Stimulated activated CD4-positive, alpha-beta T cell treated with anti-CD3 and anti-CD28 coated beads, Interleukin-1b, Interleukin-23, amount 100 ng/mL, for 48 hours (primary cell): Measurements from ENCODE around the gene SLC2A8.

Source experiments
- DNase-seq: peaks from one replicate; pipeline ENCODE4 v3.0.0-alpha.2; 2020

Gene SLC2A8

DNA sequence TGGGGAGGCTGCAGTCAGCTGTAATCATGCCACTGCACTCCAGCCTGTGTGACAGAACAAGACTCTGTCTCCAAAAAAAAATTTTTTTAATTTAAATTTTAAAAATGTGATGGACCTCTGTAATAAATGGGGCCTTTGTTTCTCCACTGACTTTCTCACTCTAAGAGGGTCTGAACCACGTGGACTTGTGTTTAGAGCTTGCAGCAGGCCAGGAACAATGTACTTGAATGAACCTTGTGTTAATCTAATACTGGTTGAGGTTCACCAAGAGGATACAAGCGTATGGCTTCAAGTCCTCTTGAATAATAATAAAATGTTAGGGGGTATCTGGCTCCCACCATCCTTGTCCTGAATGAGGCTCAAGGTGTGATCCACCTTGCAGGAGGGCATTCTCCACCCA lies 14.4 kb upstream of the SLC2A8 start:
- no peak for DNase-seq

DNA sequence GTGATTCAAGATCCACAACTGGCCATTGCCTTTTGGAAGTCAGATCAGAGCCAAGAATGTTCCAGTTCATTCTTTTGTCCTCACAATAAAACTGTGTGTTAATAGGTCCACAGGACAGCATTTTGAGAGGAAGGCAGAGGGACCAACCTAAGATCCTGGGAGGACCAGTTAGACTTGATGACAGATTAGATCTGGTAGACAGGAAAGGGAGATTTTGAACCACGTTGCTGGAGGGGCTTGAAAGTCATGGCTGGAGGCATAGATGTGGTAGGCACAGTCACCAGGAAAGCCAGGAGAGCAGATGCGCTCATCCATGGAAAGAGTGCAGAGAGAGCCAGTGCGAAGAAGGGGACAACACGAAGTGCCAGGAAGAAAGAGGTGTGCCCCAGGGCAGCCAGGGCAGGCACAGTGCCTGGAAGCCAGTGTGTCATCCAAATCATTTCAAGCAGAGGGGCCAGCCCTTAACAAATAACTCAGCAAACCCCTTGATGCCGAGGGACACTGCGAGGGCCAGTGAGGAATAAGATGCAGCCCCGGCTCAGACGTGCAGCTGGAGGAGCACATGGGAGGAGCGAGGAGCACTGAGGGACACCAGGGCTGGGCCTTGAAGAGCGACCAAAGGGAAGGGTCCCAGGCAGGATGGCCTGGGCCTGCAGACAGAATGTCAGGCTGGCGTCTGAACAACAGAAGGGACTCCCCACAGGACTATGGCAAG lies 12.8 kb upstream of the SLC2A8 start:
- DNase-seq: no peak

DNA sequence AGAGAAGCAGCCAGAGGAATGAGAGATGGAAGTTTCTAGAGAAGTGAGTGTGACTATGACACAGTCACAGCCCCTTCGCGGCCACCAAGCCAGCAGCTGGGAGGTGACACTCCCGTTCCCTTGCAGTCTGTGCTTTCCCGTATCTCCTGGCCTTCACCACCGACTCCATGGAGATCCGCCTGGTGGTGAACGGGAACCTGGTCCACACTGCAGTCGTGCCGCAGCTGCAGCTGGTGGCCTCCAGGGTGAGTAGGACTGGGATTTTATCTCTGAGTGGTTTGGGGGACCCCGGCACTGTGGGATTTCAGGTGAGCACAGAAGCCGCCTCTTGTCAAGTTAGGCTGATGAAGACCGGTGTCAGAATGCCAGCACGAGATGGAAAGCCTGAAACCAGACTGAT lies 12.1 kb upstream of the SLC2A8 start:
- no peak for DNase-seq

DNA sequence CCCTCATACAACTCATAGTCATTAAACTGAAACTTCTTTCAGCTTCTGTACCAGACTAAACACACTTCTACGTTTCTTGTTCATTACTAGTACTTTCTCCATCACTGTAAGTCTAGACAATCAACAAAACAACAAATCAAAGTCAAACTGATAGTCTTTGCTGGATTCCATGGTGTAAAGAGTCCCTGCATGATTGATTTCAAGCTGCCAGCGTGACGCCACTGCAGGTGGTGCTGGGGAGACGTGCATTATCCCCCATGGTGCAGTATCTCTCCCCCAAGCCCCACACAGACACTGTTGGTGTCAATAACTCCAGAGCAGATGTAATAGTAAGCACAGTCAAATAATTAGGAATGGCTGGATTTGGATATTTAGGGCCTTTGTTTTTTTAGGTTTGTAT lies 10.7 kb upstream of the SLC2A8 start:
- DNase-seq: no peak

DNA sequence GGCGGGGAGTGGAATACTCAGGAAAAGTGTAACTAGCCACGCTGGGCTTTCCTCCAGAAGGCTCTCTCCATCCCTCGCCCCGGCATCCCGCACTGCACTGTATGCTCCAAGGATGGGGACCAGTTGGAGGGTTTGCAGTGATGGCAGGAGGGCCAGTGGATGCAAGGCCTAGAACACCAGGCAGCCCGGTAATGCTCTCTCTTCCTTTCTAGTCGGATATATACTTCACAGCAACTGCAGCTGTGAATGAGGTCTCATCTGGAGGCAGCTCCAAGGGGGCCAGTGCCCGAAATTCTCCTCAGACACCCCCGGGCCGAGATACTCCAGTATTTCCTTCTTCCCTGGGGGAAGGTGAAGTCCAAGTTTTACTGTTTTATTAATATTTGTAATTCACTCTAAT lies 10.0 kb upstream of the SLC2A8 start:
- DNase-seq: no peak

DNA sequence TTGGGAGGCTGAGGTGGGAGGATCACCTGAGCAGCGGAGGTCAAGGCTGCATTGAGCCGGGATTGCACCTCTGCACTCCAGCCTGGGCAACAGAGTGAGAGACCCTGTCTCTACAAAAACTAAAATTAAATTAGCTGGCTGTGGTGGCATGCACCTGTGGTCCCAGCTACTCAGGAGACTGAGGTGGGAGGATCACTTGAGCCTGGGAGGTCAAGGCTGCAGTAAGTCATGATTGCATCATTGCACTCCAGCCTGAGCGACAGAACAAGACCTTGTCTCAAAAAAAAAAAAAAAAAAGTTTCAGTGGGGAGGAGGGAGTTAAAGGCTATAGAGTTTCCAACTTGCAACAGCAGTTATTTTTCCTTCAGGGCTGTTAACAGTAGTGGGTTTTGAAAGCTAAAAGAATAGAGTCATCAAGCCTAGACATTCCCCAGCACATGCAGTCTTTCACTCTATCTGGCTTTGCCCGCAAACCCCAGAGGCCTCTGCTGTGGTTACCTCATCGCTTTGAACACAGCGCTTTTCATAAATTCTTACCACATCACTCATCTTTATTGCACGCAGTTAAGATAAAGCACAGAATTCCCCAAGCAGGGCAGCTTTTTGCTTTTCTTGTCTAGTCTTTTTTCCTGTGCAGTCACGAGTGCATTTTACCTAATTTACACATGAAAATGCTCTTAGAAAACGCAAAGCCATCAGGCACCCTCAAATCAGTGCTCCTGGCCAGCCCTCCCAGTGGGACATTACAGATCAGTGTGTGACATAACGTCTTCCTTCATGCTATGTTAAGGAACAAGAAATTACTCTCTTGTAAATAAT lies 8.7 kb upstream of the SLC2A8 start:
- peak; percentile 86 for DNase-seq

DNA sequence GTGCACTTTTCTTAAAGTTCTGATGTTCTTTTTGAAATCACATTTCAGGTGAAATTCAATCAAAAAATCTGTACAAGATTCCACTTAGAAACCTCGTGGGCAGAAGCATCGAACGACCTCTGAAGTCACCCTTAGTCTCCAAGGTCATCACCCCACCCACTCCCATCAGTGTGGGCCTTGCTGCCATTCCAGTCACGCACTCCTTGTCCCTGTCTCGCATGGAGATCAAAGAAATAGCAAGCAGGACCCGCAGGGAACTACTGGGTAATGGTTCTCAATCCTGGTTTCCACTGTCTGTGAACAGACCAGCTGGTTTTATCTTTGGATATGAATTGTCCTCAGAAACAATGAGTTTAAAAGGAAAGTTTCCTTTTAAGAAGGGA lies 8.1 kb upstream of the SLC2A8 start:
- no peak for DNase-seq

DNA sequence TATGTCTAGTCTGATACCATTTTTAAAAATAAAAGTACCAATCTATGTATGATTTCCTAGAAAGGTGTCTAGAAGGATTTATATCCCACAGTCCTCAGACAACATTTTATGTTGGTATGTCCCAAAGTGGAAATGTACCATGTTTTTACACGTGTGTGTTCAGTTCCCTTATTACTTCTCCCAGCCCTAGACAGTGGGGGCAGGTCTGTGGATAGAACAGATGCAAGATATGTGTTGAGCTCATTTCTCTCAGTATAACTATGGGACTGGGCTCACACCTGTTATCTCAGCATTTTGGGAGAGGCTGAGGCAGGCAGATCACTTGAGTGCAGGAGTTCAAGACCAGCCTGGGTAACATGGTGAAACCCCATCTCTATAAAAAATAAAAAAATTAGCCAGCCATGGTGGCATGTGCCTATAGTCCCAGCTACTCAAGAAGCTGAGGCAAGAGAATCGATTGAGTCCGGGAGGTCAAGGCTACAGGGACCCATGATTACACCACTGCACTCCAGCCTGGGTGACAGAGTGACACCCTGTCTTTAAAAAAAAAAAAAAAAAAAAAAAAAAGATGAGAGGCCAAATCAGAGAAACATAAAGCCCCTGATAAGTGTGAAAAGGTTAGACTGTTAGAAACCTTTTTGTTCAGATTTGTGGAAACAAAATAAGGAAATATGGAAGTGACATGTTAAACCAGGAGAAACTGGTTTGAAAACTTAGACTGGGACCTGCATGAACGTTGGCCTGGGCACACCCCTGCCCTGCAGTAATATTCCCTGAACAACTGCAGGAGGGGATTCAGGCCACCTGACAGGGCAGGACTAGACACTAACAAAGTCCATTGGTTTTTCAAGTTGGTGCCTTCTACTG lies 7.4 kb upstream of the SLC2A8 start:
- DNase-seq: no peak

DNA sequence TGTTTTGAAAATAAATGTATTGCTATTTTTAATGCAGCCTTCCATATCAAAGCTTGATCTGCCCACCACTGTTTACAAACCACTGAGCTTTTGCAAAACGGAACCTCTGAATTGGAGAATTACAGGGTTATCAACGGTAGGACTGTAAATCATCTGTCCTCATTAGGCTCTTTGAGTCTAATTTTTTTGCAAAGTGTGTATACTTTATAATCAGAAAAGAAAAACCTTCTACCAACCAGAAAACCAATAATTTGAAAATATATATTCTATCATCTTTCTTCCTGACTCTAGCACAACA lies 6.8 kb upstream of the SLC2A8 start:
- no peak for DNase-seq

DNA sequence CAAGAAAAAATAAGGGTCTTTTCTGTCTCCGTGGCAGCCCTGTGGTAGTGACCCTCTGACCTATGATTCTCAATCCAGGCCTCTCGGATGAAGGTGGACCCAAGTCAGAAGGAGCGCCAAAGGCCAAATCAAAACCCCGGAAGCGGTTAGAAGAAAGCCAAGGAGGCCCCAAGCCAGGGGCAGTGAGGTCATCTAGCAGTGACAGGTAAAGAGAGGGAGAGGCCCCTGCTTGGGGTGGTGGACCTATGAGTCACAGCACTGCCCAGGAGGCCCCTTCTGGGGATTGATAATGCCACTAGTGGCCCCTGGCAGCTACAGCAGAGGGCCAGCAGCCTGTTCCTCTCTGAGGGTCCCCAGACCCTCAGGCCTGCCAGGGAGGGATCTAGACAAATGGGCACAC lies 6.4 kb upstream of the SLC2A8 start:
- DNase-seq: no peak

DNA sequence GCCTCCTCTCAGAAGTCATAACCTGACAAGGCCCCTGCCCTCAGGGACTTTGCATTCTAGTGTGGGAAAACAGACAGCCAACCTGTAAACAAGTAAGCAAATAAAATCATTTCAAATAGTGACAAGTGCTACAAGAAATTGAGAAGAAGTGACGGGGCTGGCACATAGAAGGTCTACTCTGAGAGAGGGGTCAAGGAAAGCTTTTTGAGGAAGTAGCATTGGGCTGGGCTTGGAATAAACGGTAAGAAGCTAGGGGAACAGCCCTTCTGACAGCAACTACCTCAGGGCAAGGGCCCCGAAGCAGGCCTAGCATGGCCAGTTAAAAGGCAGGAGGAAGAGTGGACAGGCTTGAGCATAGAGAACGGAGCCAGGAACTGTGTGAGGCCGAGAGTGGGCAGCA lies 4.8 kb upstream of the SLC2A8 start:
- no peak for DNase-seq

DNA sequence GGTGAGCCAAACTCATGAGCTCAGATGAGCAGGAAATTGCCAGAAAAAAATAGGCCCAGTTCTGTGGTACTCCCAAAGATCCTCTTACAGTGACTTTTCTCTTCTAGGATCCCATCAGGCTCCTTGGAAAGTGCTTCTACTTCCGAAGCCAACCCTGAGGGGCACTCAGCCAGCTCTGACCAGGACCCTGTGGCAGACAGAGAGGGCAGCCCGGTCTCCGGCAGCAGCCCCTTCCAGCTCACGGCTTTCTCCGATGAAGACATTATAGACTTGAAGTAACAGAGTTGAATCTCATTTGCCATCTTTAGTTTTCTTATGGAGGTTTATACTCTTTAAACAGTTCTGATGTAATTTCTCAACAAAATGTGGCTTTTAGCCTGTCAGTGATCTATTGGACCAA lies 4.0 kb upstream of the SLC2A8 start:
- DNase-seq: no peak

DNA sequence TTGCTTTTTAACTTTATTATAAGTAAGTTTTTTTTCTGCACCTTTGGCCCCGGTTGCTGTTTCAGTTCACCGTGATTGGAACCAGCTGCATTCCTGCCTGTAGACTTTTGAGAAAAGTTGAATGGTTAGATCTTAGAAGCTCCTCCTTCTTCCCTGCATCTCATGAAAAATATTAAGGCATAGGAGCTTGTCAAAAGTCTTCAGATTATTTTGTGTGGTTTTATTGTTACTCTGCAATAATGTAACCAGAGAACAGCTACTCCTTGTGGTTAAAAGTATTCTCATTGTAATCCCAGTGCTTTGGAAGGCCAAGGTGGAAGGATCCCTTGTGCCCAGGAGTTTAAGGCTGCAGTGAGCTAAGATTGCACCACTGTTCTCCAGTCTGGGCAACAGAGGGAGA lies 3.3 kb upstream of the SLC2A8 start:
- no peak for DNase-seq

DNA sequence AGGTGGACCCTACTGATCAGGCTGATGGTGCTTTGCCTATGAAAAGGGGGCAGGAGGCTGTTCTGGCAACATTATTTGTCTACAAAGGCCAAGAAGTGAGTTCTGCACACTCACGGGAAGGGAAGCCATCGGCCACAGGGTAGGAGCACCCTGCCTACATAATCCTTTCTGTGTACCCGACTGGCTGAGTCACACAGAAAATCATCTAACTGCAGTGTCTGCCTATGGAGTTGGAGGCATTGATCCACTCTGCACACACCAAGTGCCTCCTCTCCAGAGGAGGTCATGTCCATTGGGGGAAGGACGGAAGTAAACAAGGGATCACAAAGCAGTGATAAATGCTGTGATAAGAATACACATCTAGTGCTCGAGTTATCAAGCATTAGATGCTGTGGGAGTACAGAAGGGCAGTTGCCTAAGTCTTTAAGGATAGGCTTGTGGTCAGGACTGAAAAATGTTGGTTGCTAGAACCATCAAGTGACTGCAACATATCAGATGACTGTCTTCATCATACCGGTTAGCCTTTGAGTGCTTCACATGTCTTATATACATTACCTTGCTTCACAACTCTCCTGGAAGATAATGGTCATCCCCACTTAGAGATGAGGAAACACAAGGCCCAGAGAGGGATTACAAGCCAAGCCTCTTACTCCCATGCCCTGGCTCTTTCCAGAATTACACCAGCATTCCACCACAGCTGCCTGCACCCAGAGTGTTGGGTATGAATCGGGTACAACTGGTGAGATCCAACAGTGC lies 1.3 kb upstream of the SLC2A8 start:
- no peak for DNase-seq

DNA sequence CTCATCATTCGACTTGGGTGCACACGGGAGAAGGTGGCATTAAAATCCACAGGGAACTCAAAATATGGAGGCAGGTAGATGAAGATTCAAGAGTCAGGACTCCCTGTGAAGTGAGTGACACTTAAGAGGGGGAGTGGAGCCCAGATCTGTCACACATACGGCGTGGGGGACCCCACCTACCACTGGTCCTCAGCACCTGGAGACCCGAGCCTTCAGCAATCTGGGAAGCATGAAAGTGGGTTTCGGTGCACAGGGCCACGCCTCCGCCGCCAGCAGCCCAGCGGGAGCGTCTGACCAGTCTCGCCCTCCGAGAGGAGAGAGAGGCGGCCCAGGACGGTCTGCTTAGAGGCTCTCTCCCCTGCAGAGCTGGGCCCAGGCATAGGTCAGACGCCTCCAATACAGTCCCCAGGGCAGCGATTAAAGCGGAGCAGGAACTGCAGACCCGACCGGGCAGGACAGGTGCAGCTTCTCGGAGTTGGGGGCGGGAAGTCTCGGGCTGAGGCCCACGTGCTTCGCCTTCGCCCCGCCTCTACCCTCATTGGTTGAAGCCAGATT lies 639 bp upstream of the SLC2A8 start:
- no peak for DNase-seq

DNA sequence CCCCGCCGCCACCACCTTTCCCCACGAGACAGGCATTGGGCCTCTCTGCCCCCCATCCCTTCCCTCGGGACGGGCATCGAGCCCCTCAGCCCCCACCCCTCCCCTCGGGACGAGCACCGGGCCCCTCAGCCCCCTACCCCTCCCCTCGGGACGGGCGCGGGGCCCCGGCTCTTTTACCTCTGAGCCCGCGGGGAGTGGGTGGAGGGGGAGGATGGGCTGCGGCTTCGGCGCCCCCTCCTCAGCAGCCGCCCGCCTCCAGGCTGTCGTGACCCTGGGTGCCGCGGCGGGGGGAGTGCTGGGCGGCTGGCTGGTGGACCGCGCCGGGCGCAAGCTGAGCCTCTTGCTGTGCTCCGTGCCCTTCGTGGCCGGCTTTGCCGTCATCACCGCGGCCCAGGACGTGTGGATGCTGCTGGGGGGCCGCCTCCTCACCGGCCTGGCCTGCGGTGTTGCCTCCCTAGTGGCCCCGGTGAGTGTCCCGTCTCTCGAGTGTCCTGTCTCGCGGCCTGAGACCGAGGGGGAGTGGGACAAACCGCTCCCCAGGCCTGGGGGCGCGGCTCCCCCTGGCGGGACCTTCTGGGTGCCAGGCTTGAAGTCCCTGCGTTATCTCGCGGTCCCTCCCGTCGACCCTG lies 791 bp downstream of the SLC2A8 start:
- no peak for DNase-seq

DNA sequence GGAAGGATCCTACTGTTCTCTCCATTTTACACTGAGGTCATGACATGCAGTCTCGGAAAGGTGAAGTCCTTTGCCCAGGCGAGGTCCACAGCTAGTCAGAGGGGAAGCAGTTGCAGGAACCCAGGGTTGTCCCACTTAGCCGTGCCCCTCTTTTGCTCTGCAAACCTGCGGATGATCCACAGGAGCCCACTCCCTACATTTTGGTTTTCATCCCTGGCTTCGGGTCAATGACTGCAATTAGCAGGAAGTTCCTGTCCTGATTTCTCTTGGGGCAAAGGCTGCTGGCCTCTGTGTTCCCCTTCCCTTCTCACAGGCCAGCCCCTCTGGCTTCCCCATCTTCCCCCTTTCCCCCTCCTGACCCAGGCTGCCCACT lies 1.3 kb downstream of the SLC2A8 start:
- DNase-seq: no peak

DNA sequence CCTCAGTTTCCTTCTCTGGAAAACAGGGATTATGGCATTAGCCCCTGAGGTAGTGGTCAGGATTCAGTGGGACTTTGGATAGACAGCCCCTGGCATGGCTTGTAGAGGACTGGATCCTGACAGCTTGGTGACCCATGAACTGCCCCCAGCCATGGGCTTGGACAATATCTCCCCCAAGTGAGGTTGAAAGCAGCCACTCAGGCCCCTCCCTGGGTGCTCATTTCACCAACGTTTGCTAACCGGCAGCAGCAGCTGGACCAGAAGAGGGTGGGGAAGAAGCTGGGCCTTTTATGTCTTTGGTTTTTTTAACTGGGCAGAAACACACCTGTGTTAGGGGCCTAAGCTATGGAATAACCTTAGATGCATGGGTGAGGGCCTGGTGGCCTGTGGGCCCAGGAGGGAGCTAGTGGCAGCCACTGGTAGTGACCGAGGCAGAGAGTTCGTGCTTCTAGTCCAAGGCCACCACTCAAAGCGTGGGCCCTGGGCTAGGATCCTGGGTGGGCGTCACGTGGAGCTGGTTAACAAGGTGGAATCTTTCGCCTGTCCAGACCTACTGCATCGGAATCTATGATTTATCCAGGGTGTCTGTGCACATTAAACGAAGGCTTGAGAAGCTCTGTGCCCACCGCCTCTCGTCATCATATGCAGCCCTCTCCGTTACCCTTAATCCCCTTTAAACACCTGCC lies 1.9 kb downstream of the SLC2A8 start:
- DNase-seq: no peak

DNA sequence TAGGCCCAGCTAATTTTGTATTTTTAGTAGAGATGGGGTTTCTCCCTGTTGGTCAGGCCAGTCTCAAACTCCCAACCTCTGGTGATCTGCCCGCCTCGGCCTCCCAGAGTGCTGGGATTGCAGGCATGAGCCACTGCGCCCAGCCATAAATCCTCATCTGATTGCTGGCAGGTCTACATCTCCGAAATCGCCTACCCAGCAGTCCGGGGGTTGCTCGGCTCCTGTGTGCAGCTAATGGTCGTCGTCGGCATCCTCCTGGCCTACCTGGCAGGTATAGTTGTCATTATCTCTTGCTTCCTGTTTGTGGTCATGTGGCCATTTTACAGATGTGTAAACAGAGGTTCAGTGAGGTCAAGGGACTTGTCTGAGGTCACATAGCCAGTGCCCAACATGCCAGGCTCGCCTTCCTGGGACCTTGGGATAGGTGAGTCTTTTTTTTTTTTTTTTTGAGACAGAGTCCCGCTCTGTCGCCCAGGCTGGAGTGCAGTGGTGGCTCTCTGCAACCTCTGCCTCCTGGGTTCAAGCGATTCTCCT lies 2.8 kb downstream of the SLC2A8 start:
- DNase-seq: no peak

DNA sequence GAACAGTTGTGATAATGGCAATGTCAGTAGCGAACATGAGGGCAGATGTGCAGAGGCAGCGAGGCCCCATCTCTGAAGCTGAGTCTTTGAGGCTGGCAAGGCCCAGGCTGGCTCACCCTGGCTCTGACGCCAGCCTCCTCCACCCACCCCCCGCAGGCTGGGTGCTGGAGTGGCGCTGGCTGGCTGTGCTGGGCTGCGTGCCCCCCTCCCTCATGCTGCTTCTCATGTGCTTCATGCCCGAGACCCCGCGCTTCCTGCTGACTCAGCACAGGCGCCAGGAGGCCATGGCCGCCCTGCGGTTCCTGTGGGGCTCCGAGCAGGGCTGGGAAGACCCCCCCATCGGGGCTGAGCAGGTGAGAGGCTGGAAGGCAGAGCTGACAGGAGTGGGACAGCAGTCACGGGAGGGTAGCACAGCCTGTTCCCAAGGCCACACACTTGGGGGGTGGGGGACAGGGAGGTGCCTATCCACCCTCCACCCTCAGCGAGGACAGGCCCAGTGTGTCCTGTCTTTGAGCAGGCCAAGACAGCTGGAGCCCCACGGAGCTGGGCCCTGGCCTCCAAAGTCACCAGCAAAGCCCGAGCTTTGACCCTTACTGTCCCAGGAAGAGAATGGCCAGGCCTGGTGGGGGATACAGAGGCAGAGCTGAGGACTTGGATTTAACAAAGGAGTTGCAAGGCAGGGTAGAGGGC lies 5.6 kb downstream of the SLC2A8 start:
- no peak for DNase-seq
